Endothelial cell of umbilical vein (primary cell): Measurements from ENCODE around the gene MTREX. TPM values are rescaled to one million over a fixed set of nuclear protein-coding genes. Genes with fewer than 3 reads are reported as not detected.

ENCODE experiments used
- BruUV-seq: library from RNA; stranded (reverse); fragments of 400-500 nt; replicated peaks from 2 replicates; lab custom pipeline; 2021; lab: Mats Ljungman, UMichigan
- CTCF ChIA-PET: fragments of 300-600, 350-600 bp; sonication (Branson Sonifier 250); formaldehyde crosslinking; loops from one replicate; lab custom pipeline; 2021; ENCODE audit warnings: antibody characterized with exemption, inconsistent platforms; lab: Charles Lee
- POLR2A ChIA-PET: fragments of 300-600, 350-600 bp; sonication (Branson Sonifier 250); formaldehyde crosslinking; loops from one replicate; lab custom pipeline; 2021; ENCODE audit warnings: antibody characterized with exemption, inconsistent platforms; lab: Charles Lee
- DNase-seq: peaks from one replicate; pipeline ENCODE4 v3.0.0-alpha.2; 2011; ENCODE audit warnings: low read depth, low spot score
- FAIRE-seq: peaks from 2 replicates; lab custom pipeline; 2011; peaks lifted over from hg19 to GRCh38; lab: Jason Lieb, UNC
- H2AFZ ChIP-seq: 2 replicates; pipeline ENCODE4 v1.6.0; 2012; ENCODE audit warnings: low read depth, low read length, control low read depth, inconsistent platforms
- H3K27ac ChIP-seq: 2 replicates; pipeline ENCODE4 v1.5.1; 2011; ENCODE audit warnings: low read depth, mild to moderate bottlenecking, control low read depth, low read length, moderate library complexity; ENCODE audit not compliant: insufficient read depth
- H3K27me3 ChIP-seq, 2 experiments: 2 replicates each; pipeline versions ENCODE4 v1.6.0 to v1.6.1; 2011; ENCODE audit warnings: low read length in 2 of 2, mixed read lengths in 1 of 2; ENCODE audit not compliant: control insufficient read depth in 2 of 2, insufficient read depth in 2 of 2
- H3K36me3 ChIP-seq, 2 experiments: 2 replicates in 1 of 2; 3 replicates in 1 of 2; pipeline ENCODE4 v1.5.1; 2011; ENCODE audit warnings: low read length in 2 of 2, mild to moderate bottlenecking in 1 of 2, moderate library complexity in 1 of 2; ENCODE audit not compliant: control insufficient read depth in 2 of 2, insufficient read depth in 2 of 2; ENCODE audit errors: extremely low read depth in 1 of 2
- H3K4me1 ChIP-seq: 3 replicates; pipeline ENCODE4 v1.5.1; 2011; ENCODE audit warnings: mild to moderate bottlenecking, low read length; ENCODE audit not compliant: control insufficient read depth, insufficient read depth; ENCODE audit errors: extremely low read depth
- H3K4me2 ChIP-seq: 2 replicates; pipeline ENCODE4 v1.6.1; 2011; ENCODE audit warnings: low read length, control low read depth, mixed read lengths; ENCODE audit not compliant: insufficient read depth
- H3K4me3 ChIP-seq, 3 experiments: fragments of 200-600 bp in 1 of 3; sonication (generic), shearing (Covaris generic) in 1 of 3; replicated peaks in 1 of 3; 2 replicates each; pipeline ENCODE4 v1.5.1; 2011 to 2016; ENCODE audit warnings: control low read depth in 3 of 3, low read length in 3 of 3, mild to moderate bottlenecking in 2 of 3, inconsistent platforms in 1 of 3, low read depth in 1 of 3, moderate library complexity in 1 of 3; ENCODE audit not compliant: insufficient read depth in 1 of 3
- H3K79me2 ChIP-seq: 2 replicates; pipeline ENCODE4 v1.6.0; 2012; ENCODE audit warnings: low read length, inconsistent platforms; ENCODE audit not compliant: control insufficient read depth, insufficient read depth
- H3K9ac ChIP-seq: replicated peaks from 2 replicates; pipeline ENCODE3; 2011; ENCODE audit warnings: low read length, control low read depth; ENCODE audit not compliant: insufficient read depth; ENCODE audit errors: extremely low read depth
- H3K9me1 ChIP-seq: replicated peaks from 3 replicates; pipeline ENCODE4 v1.6.0; 2011; ENCODE audit warnings: mild to moderate bottlenecking, low read length; ENCODE audit not compliant: control insufficient read depth, insufficient read depth; ENCODE audit errors: extremely low read depth
- H3K9me3 ChIP-seq: replicated peaks from 2 replicates; pipeline ENCODE4 v1.5.1; 2012; ENCODE audit warnings: low read length, inconsistent platforms; ENCODE audit not compliant: control insufficient read depth, insufficient read depth
- H4K20me1 ChIP-seq: replicated peaks from 2 replicates; pipeline ENCODE3; 2011; ENCODE audit warnings: mild to moderate bottlenecking, low read length; ENCODE audit not compliant: control insufficient read depth, insufficient read depth; ENCODE audit errors: extremely low read depth
- EZH2 ChIP-seq: IDR thresholded peaks from 2 replicates; pipeline ENCODE4 v1.6.1; 2012; ENCODE audit warnings: borderline replicate concordance, low read depth, mild to moderate bottlenecking, moderate library complexity, low read length, inconsistent platforms; ENCODE audit not compliant: severe bottlenecking
- FOS ChIP-seq: IDR thresholded peaks from 2 replicates; pipeline ENCODE4 v1.6.1; 2011; ENCODE audit warnings: mild to moderate bottlenecking, low read length, moderate library complexity, borderline replicate concordance; ENCODE audit not compliant: insufficient read depth
- GATA2 ChIP-seq: IDR thresholded peaks from 2 replicates; pipeline ENCODE4 v1.7.0; 2011; ENCODE audit warnings: low read depth, mild to moderate bottlenecking, moderate library complexity, mixed read lengths, low read length; ENCODE audit not compliant: insufficient read length, insufficient read depth
- JUN ChIP-seq: IDR thresholded peaks from 2 replicates; pipeline ENCODE4 v1.6.1; 2011; ENCODE audit warnings: borderline replicate concordance, low read depth; ENCODE audit not compliant: insufficient read length, insufficient read depth
- MYC ChIP-seq: IDR thresholded peaks from one replicate; pipeline ENCODE4 v1.6.1; 2011; ENCODE audit warnings: mild to moderate bottlenecking, low read depth, low read length
- POLR2A ChIP-seq: IDR thresholded peaks from 2 replicates; pipeline ENCODE4 v1.6.1; 2012; ENCODE audit warnings: low read depth, mild to moderate bottlenecking, control low read depth, low read length
- POLR2AphosphoS5 ChIP-seq: IDR thresholded peaks from 2 replicates; pipeline ENCODE4 v1.6.1; 2012; ENCODE audit warnings: low read depth, mild to moderate bottlenecking, control low read depth, low read length, moderate library complexity; ENCODE audit not compliant: insufficient read depth
- dilution Hi-C: fragments of 300-500 bp; cut with MboI; formaldehyde crosslinking; loops from one replicate; pipeline ENCODE4 v1.15.0; 2019; ENCODE audit warnings: low sequenced_read_pairs; ENCODE audit not compliant: extremely low pct_ligation_motif_present
- intact Hi-C: fragments of 100-400 bp; cut with micrococcal nuclease; formaldehyde crosslinking; loops from one replicate; pipeline ENCODE4 v1.10.0; 2022
- polyA plus RNA-seq, 4 experiments: library from polyadenylated mRNA; depleted of rRNA in 3 of 4; stranded (reverse) in 3 of 4; unstranded in 1 of 4; fragments of >200 nt; gene quantifications; 2 replicates each; pipeline versions ENCODE4 v1.2.1 to v1.2.3, GENCODE V29; 2011 to 2012; ENCODE audit warnings: missing spikeins in 1 of 4
- total RNA-seq: library from RNA; stranded (reverse); gene quantifications from 2 replicates; pipeline ENCODE4 v1.2.3, GENCODE V29; 2021
- TF ChIP-seq, protein P1 (sequence below), 2 donors: IDR thresholded peaks; 1 replicate in 1 of 2; 2 replicates in 1 of 2; pipeline ENCODE4 v1.5.1; 2011; ENCODE audit warnings: low read length in 2 of 2, mild to moderate bottlenecking in 2 of 2, moderate library complexity in 2 of 2, control low read depth in 1 of 2, inconsistent platforms in 1 of 2, low read depth in 1 of 2; ENCODE audit not compliant: insufficient read depth in 1 of 2; ENCODE audit errors: extremely low read depth in 1 of 2
- TF ChIP-seq, protein P2 (sequence below): IDR thresholded peaks from 2 replicates; pipeline ENCODE4 v1.6.1; 2011; ENCODE audit not compliant: insufficient read depth, insufficient read length

MTREX gene
- total and polyA plus RNA-seq, 2 donors (not counting 3 experiments of a cell fraction or from before 2014, with no cell fraction given), result 9.8 to 76.3 TPM

DNA sequence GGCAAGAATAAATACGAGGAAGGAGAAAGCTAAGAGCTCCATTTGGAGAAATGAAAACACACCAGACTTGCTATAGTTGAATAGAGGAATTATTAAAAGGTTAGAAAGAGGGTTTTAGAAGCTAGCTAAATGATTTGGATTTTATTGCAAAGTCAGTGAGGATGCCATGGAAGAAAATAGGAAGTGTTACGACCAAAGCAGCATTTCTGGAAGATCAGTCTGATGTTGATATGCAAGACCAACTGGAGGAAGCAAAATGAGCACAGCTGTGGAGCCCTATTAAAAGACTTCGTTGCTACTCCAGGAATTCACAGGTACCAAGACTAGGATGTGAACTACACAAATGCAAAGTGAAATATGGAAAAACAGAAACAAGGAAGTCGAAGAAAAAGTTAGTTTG lies 2.4 kb upstream of the MTREX start:
- no peak overlapping the region for H2AFZ ChIP-seq
- no peaks in the 10 kb centered on the region for H3K27me3 ChIP-seq
- peak; percentile 35 for DNase-seq
- dilution Hi-C loops, result no loop called here
- H4K20me1 ChIP-seq, result peaks cover 6% of the 10 kb centered on the region
- H3K4me1 ChIP-seq, result peaks cover 45% of the 10 kb centered on the region
- FAIRE-seq, result peak; percentile 18
- intact Hi-C loops, result loop anchor here (5.0 kb wide), 1 partner anchor 73 kb away; the partner anchor contains the start of gene CCNO
- POLR2A ChIA-PET, result no interaction called here
- peak overlapping the region in 2 of 3 experiments; percentile 5 to 99 for H3K4me3 ChIP-seq
- no peak overlapping the region for H3K9ac ChIP-seq
- H3K79me2 ChIP-seq, result peaks cover 80% of the 10 kb centered on the region
- H3K27ac ChIP-seq, result no peak overlapping the region
- BruUV-seq, result no TSS peak
- TF ChIP-seq, protein P1, sequence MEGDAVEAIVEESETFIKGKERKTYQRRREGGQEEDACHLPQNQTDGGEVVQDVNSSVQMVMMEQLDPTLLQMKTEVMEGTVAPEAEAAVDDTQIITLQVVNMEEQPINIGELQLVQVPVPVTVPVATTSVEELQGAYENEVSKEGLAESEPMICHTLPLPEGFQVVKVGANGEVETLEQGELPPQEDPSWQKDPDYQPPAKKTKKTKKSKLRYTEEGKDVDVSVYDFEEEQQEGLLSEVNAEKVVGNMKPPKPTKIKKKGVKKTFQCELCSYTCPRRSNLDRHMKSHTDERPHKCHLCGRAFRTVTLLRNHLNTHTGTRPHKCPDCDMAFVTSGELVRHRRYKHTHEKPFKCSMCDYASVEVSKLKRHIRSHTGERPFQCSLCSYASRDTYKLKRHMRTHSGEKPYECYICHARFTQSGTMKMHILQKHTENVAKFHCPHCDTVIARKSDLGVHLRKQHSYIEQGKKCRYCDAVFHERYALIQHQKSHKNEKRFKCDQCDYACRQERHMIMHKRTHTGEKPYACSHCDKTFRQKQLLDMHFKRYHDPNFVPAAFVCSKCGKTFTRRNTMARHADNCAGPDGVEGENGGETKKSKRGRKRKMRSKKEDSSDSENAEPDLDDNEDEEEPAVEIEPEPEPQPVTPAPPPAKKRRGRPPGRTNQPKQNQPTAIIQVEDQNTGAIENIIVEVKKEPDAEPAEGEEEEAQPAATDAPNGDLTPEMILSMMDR (IDR thresholded peaks at IDR 0.05; ENCODE audit: extremely low read depth in 1 of 2, insufficient read depth in 1 of 2, low read depth in 1 of 2, low read length in 2 of 2), result no peak
- no peak for TF ChIP-seq JUN
- no peak for TF ChIP-seq GATA2
- TF ChIP-seq POLR2AphosphoS5, result no peak
- TF ChIP-seq EZH2, result no peak
- no peak for TF ChIP-seq FOS
- TF ChIP-seq, protein P2, sequence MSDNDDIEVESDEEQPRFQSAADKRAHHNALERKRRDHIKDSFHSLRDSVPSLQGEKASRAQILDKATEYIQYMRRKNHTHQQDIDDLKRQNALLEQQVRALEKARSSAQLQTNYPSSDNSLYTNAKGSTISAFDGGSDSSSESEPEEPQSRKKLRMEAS, result no peak
- no peak for TF ChIP-seq MYC
- TF ChIP-seq POLR2A, result no peak
- peaks cover 0 to 3% of the 10 kb centered on the region in 2 experiments for H3K36me3 ChIP-seq
- CTCF ChIA-PET, result interaction anchor here (0.7 kb wide), 1 partner anchor 133 kb away, joined by 3 read pairs; no protein-coding TSS in a partner anchor
- H3K9me1 ChIP-seq, result no peaks in the 10 kb centered on the region
- H3K4me2 ChIP-seq, result peak overlapping the region; percentile 80
- peaks cover 6% of the 10 kb centered on the region for H3K9me3 ChIP-seq
